D721Med (cell line): ENCODE results near the gene NPS.

Experiments used
- DNase-seq: peaks from one replicate; pipeline ENCODE4 v3.0.0; 2011; ENCODE audit warnings: low spot score; ENCODE audit not compliant: insufficient read length
- FAIRE-seq: peaks from 2 replicates; lab custom pipeline; 2011; peaks lifted over from hg19 to GRCh38; lab: Jason Lieb, UNC
- TF ChIP-seq, protein P1 (sequence below): IDR thresholded peaks from 2 replicates; pipeline ENCODE4 v1.5.1; 2012; ENCODE audit warnings: mild to moderate bottlenecking, control low read depth; ENCODE audit not compliant: insufficient read depth; ENCODE audit errors: missing control alignments

Gene NPS

DNA sequence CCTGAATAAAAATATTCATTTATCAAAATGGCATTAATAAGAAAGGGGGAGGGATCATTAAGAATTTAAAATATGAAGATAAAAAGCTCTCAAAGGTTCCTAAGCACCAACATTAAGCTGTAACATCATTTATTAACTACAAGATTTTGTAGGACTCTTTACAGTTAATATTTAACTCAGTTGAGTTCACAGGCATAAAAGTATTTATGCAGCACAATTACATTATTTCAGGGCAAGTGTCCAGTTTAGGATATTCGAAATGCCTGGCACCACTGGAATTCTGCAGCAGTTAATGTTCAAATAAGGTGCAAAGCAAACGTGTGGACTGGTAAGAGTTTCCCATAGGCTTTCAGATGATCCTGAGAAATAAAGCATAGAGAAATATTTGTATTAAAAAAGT lies 30.5 kb downstream of the NPS start:
- TF ChIP-seq, protein P1, sequence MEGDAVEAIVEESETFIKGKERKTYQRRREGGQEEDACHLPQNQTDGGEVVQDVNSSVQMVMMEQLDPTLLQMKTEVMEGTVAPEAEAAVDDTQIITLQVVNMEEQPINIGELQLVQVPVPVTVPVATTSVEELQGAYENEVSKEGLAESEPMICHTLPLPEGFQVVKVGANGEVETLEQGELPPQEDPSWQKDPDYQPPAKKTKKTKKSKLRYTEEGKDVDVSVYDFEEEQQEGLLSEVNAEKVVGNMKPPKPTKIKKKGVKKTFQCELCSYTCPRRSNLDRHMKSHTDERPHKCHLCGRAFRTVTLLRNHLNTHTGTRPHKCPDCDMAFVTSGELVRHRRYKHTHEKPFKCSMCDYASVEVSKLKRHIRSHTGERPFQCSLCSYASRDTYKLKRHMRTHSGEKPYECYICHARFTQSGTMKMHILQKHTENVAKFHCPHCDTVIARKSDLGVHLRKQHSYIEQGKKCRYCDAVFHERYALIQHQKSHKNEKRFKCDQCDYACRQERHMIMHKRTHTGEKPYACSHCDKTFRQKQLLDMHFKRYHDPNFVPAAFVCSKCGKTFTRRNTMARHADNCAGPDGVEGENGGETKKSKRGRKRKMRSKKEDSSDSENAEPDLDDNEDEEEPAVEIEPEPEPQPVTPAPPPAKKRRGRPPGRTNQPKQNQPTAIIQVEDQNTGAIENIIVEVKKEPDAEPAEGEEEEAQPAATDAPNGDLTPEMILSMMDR = no peak
- DNase-seq (no peak), FAIRE-seq (no peak)

DNA sequence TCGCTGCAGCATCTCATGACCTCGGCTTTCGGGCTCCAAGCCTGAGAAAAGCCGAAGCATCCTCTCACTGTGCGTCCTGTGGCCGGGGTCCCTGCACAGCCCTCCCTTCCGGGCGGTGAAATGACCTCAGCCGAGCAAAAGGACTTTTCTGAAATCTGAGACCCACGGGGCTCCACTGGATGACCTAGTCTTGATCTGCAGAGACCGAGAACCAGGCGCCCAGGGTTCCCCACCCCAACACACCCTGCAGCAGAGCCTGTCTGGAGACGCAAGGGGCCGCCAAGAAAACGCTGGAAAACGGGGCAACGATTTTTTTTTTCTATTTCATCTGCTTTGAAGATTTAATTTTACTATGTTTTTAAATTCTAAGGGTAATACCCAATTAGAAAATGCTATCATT lies 31.7 kb downstream of the NPS start:
- TF ChIP-seq, protein P1 = no peak
- no peak for FAIRE-seq

DNA sequence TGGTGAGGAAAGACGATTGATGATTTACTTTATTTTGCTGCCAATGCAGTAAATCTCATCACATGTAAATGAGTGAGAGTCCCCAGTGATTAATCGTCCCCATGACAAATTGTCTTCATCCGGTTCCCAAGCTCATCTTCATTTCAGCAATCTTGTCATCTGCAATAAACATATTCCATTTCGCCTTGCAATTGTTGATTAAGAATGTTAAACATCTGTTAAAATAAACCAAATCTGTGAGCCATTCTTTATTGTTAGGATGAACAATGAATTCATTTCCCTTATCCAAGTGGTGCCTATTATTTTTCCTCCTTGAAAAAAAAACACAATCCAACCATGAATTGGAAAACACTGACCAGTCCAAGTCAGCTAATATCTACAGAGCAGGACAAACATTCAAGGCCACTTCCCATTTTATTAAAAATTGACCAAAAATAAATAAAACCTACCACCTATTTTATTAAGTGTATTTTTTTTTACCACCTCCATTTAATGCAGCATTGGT lies 36.5 kb downstream of the NPS start:
- no peak for DNase-seq
- FAIRE-seq = no peak
- TF ChIP-seq, protein P1 = no peak

More for the DNA sequence above, 31.7 kb downstream of the NPS start:
- no peak for DNase-seq

DNA sequence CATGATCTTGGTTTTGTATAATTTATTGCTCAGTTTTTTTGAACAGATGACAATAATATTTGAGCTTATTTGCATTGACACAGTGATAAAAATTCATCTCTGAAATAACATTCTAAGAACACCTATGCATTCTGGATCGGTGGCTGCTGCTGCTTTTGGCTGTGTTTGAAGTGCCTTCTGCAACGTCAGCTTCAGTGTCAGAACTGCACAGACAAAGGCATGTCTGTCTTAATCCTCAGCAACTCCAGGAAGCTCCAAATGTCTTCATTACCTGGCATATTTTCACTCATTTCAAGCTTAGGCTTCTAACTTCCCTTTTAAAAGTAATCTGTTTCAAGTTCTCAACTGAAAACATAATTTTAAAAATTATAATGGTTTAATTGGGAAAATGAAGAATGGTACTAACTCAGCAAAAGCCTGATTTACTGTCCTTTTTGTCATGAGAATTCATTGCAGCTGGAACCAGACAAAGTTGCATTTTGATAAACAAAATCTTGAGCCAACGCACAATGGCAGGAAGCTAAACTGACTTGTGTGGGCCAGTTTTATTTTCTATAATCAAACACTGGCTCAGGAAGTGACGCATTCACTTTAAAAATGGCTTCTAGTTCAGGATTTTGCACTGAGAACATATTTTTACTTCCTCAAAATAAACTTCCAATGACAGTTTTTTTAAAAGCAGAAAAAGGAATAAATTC lies 38.7 kb downstream of the NPS start:
- DNase-seq (no peak), FAIRE-seq (no peak)
- TF ChIP-seq, protein P1 = no peak

DNA sequence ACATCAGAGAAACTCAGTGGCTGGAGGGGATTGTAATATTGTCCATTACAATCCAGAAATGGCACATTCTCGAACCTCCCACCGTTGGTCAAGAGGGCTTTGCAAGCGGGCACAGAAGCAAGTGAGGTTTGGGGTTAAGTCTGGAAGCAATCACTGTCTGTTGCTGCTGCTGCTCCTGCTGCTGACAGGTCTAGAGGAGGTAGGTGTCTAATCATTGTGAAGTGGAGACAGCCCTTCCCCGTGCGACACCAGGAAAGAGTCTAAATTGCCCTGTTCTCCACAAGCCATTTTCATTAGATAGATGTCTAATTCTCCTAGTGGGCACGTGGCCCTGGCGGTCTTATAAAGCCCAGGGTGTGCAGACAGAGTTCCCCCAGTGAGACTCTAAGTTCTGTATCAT lies 43.5 kb downstream of the NPS start:
- TF ChIP-seq, protein P1 = no peak
- FAIRE-seq (no peak), DNase-seq (no peak)

DNA sequence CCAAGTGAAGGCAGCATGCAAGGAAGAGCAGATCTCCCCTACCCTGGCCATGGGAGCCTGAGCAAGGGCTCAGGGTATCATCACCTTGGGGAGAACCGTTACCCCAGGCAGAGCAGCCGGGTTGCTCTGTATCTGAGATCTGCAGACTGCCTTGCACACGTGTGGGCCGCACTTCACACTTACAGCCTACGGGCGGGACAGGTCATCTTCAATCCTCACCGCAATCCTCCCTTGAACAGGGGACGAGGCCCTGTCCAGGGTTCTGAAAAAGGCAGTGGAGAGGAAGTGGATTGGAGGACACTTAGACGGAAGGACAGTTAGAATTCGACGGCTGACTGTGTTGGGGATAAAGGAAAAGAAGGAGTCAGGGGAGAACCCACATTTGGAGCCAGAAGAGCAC lies 51.4 kb downstream of the NPS start:
- DNase-seq (no peak), FAIRE-seq (no peak)
- TF ChIP-seq, protein P1 = no peak
